ENCODE measurements around the gene RALGAPA2.

- TF ChIP-seq POLR2A (IDR thresholded peaks at IDR 0.05) (no peak), CTCF (IDR thresholded peaks at IDR 0.05) (no peak), EP300 (IDR thresholded peaks at IDR 0.05) (no peak)
Observed at GRCh38 chr20:20461551-20461950, 250.9 kb downstream of the RALGAPA2 start.
